Fibroblast of pulmonary artery (primary cell): Measurements from ENCODE around the gene ING3.

ENCODE experiments used
- DNase-seq: peaks from one replicate; pipeline ENCODE4 v3.0.0-alpha.2; 2010; ENCODE audit warnings: low read depth
- H3K4me3 ChIP-seq: replicated peaks from 2 replicates; pipeline ENCODE4 v1.5.1; 2011; ENCODE audit warnings: low read depth, mild to moderate bottlenecking, control low read depth, low read length, moderate library complexity
- CTCF ChIP-seq: IDR thresholded peaks from 2 replicates; pipeline ENCODE4 v1.5.1; 2011; ENCODE audit warnings: mild to moderate bottlenecking, control low read depth, low read length, inconsistent platforms; ENCODE audit errors: missing control alignments

Gene ING3, protein sequence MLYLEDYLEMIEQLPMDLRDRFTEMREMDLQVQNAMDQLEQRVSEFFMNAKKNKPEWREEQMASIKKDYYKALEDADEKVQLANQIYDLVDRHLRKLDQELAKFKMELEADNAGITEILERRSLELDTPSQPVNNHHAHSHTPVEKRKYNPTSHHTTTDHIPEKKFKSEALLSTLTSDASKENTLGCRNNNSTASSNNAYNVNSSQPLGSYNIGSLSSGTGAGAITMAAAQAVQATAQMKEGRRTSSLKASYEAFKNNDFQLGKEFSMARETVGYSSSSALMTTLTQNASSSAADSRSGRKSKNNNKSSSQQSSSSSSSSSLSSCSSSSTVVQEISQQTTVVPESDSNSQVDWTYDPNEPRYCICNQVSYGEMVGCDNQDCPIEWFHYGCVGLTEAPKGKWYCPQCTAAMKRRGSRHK

GRCh38 chr7:120950539-120951308, at the start of gene ING3:
TSS of gene ING3 (plus strand) at chr7:120950777. CDS start at chr7:120950897, 120 bp downstream.
- H3K4me3 ChIP-seq: peak within 1 kb of the TSS; percentile 86

GRCh38 chr7:120915314-120916105, 35.1 kb upstream of the ING3 start:
- DNase-seq: no peak
- H3K4me3 ChIP-seq: no peak overlapping the region
- TF ChIP-seq CTCF: no peak

More at GRCh38 chr7:120950539-120951308, at the start of gene ING3:
- no peak for TF ChIP-seq CTCF
- peak; percentile 98 for DNase-seq

GRCh38 chr7:120916121-120916520, 34.5 kb upstream of the ING3 start:
- DNase-seq: peak; percentile 20
- TF ChIP-seq CTCF: no peak
- no peak overlapping the region for H3K4me3 ChIP-seq

DNA sequence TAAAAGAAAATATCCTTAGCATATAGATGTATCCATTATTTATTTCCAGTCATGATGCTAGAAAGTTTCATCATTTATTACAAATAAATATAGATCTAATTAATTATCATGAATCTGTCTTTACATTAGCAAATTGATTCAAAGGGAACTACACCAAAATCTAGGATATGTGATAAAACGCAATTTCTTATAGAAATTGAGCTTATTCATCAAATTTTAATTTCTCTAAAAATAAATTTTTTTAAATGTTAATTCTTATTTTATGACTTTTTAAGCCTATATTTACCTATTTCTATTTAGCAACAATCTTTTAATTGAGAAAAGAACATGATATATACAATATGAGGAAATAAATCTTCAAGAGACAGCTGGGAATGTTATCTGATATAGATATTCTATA, 34.0 kb upstream of the ING3 start:
- no peak for TF ChIP-seq CTCF
- no peak for DNase-seq
- H3K4me3 ChIP-seq: no peak overlapping the region

DNA sequence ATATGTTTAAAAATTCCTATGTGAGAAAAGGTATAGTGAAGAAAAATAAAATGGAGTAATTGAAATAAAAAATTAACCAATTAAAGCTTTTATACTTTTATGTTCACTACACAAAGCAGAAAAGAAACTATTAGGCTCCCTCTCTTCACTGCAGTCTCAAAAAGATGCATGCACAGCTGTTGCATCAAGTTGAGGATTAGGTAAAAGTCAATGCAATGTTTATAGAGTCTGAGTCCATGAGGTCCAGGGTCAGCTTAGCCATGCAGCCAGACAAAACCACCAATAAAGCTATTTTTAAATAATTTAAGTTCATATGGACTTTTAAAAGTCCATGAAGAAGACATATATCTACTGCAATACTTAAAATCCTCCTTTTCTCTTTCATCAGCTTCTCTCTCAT, 31.1 kb upstream of the ING3 start:
- no peak overlapping the region for H3K4me3 ChIP-seq
- TF ChIP-seq CTCF: no peak
- DNase-seq: no peak

DNA sequence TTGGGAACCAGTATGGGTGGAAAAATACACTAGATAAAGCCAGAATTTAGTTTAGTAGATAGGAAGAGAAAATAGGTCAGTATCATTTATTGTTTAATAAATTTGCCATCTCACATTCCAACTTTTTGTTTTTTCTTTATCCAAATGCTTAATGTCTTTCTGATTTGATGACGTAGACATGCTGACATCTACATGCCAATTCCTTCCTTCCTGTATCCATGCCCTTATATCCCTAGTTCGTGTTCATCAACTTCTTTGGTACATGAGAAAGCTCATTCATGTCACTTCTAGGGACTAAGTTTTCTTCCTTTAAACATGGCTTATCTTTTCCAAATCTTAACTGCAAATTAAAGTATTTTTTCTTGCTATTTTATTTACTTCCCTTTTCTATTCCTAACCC, 30.5 kb upstream of the ING3 start:
- no peak overlapping the region for H3K4me3 ChIP-seq
- no peak for TF ChIP-seq CTCF
- no peak for DNase-seq
